ENCODE data around the gene COL4A2. TPM values are rescaled to one million over a fixed set of nuclear protein-coding genes. Genes with fewer than 3 reads are reported as not detected.

COL4A2 gene
- total RNA-seq, 4 donors from 2014 or later, result 51.2 to 85.8 (median 70.5) TPM

GRCh38 chr13:110309661-110310524, 2.8 kb downstream of the COL4A2 start:
- Histone ChIP-seq H3K4me1 (peaks cover 7 to 15% of the 10 kb centered on the region in 2 donors), H3K4me3 (peak overlapping the region; percentile 64 to 78 (median 73)), H3K27me3 (peaks cover 16 to 50% (median 23%) of the 10 kb centered on the region in 3 donors), H3K36me3 (no peaks in the 10 kb centered on the region), H3K9me3 (no peaks in the 10 kb centered on the region), H3K27ac (peak overlapping the region; percentile 84 to 88 (median 86))
- DNase-seq (no peak), ATAC-seq (no peak)
- intact Hi-C loops (cut with DNase I; ENCODE audit: low total_unique reads), result loop anchor here (5.0 kb wide), 1 partner anchor 87 kb away; no protein-coding TSS in a partner anchor
- TF ChIP-seq POLR2A (IDR thresholded peaks at IDR 0.05), result no peak
- no peak for TF ChIP-seq CTCF (IDR thresholded peaks at IDR 0.05 in 4 of 5, conservative IDR thresholded peaks at IDR 0.05 in 1 of 5)
- in situ Hi-C loops (cut with MboI; ENCODE audit: low sequenced_read_pairs in 4 of 4), result loop anchor here in 1 of 4 donors (10.0 kb wide), 1 partner anchor 105 kb away; no protein-coding TSS in a partner anchor

- Histone ChIP-seq H3K4me1 (peaks cover 10 to 15% of the 10 kb centered on the region in 2 donors), H3K4me3 (peak overlapping the region; percentile 37 to 76 (median 67)), H3K27ac (peak overlapping the region; percentile 84 to 88 (median 86)), H3K36me3 (no peaks in the 10 kb centered on the region), H3K9me3 (no peaks in the 10 kb centered on the region), H3K27me3 (peaks cover 16 to 50% (median 18%) of the 10 kb centered on the region in 3 donors)
- intact Hi-C loops (cut with DNase I; ENCODE audit: low total_unique reads) (no loop called here), in situ Hi-C loops (cut with MboI; ENCODE audit: low sequenced_read_pairs in 4 of 4) (no loop called here)
- ATAC-seq (no peak), DNase-seq (no peak)
- TF ChIP-seq CTCF (IDR thresholded peaks at IDR 0.05 in 4 of 5, conservative IDR thresholded peaks at IDR 0.05 in 1 of 5) (no peak), POLR2A (IDR thresholded peaks at IDR 0.05) (no peak)
Observed at GRCh38 chr13:110310541-110311442, 3.7 kb downstream of the COL4A2 start.

GRCh38 chr13:110311443-110312338, 4.6 kb downstream of the COL4A2 start:
- ATAC-seq, result no peak
- no peaks in the 10 kb centered on the region for H3K36me3 ChIP-seq
- TF ChIP-seq POLR2A (IDR thresholded peaks at IDR 0.05) (no peak), CTCF (IDR thresholded peaks at IDR 0.05 in 4 of 5, conservative IDR thresholded peaks at IDR 0.05 in 1 of 5) (no peak)
- H3K27ac ChIP-seq, result peak overlapping the region; percentile 51 to 88 (median 85)
- peaks cover 13 to 23% of the 10 kb centered on the region in 2 donors for H3K4me1 ChIP-seq
- in situ Hi-C loops (cut with MboI; ENCODE audit: low sequenced_read_pairs in 4 of 4) (no loop called here), intact Hi-C loops (cut with DNase I; ENCODE audit: low total_unique reads) (no loop called here)
- H3K9me3 ChIP-seq, result no peaks in the 10 kb centered on the region
- H3K27me3 ChIP-seq, result peaks cover 14 to 41% (median 16%) of the 10 kb centered on the region in 3 donors
- no peak for DNase-seq
- H3K4me3 ChIP-seq, result peak overlapping the region; percentile 36 to 70 (median 50)
